Measurements from ENCODE around the gene SMIM20.

SMIM20 gene

DNA sequence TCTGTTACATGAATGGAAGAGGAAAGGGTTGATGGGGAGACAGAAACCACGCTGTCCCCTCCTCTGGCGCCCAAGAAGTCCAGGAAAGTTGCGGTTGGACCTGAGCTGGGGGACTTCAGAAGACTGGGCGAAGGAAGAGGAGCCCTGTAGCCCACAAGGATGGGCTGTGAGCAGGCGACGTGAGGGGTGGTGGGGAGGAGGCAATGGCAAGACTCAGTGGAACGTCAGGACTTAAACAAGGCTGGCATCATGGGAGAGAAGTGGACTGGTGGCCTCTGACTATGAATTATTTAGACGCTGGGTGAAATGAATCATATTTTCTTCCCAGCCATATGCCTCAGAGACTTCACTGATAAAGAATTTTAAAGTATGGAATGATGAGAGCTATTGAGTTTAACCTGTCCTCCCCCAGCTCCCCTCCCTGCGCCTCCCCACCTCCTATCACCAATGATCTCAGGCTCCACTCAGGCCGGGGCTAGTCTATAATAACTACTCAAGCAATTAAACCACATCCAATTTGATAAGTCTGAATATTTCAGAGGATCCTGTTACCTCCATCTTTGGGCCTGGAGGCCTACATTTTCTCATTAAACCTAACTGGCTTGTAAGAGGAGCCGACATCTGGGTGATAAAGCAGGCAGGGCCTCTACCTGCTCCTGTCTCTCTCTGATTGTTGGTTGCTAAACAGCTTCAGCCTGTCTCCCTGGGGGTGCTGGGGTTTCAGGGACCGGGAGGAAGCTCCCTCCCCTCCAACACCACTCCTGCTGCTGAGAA, 63.6 kb downstream of the SMIM20 start:
- Histone ChIP-seq H3F3A (ENCODE audit: insufficient read depth) (no peaks in the 10 kb centered on the region), H3K4me2 (ENCODE audit: low read depth, low read length, poor library complexity, severe bottlenecking) (no peak overlapping the region), H3K9me3 (ENCODE audit: insufficient read depth, low read length) (no peaks in the 10 kb centered on the region), H3K27ac (ENCODE audit: low read depth, low read length) (no peak overlapping the region), H3K9ac (ENCODE audit: low read length) (no peak overlapping the region), H3K27me3 (ENCODE audit: low read length) (no peaks in the 10 kb centered on the region), H2AFZ (ENCODE audit: low read depth, low read length, severe bottlenecking) (no peak overlapping the region), H3K4me3 (ENCODE audit: insufficient read depth, low read length, poor library complexity, severe bottlenecking) (no peak overlapping the region), H3K36me3 (ENCODE audit: low read length) (no peaks in the 10 kb centered on the region), H3K9me2 (replicated peaks; ENCODE audit: insufficient read depth, low read length) (no peaks in the 10 kb centered on the region), H3K79me2 (ENCODE audit: insufficient read depth, low read length) (no peaks in the 10 kb centered on the region), H4K20me1 (ENCODE audit: low read depth, low read length) (no peaks in the 10 kb centered on the region)
- TF ChIP-seq EZH2phosphoT487 (conservative IDR thresholded peaks at IDR 0.05; ENCODE audit: low read length): no peak
- TF ChIP-seq, protein P1, sequence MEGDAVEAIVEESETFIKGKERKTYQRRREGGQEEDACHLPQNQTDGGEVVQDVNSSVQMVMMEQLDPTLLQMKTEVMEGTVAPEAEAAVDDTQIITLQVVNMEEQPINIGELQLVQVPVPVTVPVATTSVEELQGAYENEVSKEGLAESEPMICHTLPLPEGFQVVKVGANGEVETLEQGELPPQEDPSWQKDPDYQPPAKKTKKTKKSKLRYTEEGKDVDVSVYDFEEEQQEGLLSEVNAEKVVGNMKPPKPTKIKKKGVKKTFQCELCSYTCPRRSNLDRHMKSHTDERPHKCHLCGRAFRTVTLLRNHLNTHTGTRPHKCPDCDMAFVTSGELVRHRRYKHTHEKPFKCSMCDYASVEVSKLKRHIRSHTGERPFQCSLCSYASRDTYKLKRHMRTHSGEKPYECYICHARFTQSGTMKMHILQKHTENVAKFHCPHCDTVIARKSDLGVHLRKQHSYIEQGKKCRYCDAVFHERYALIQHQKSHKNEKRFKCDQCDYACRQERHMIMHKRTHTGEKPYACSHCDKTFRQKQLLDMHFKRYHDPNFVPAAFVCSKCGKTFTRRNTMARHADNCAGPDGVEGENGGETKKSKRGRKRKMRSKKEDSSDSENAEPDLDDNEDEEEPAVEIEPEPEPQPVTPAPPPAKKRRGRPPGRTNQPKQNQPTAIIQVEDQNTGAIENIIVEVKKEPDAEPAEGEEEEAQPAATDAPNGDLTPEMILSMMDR (IDR thresholded peaks at IDR 0.05; ENCODE audit: insufficient read depth, low read length, poor library complexity, severe bottlenecking): no peak

DNA sequence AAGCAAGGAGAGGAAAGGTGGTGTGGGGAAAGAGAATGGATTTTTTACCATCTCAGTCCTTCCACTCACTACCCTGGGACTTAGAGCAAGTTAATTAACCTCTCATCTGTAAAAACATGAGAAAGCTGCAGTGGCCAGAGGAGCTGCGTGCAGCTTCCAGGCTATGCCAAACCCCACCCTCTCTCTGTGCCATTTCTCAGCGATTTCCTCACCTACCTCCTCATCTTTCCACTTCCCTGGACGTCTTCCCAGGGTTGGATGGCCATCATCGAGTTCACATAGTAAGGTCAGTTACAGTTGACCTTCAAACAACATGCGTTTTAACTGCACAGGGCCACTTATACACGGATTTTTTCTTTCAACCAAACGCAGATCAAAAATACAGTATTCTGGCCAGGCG, 64.3 kb downstream of the SMIM20 start:
- no peak for TF ChIP-seq EZH2phosphoT487 (conservative IDR thresholded peaks at IDR 0.05; ENCODE audit: low read length)
- TF ChIP-seq, protein P1 (IDR thresholded peaks at IDR 0.05; ENCODE audit: insufficient read depth, low read length, poor library complexity, severe bottlenecking): no peak
- no peaks in the 10 kb centered on the region for H3K9me3 ChIP-seq (ENCODE audit: insufficient read depth, low read length)
- no peaks in the 10 kb centered on the region for H3K36me3 ChIP-seq (ENCODE audit: low read length)
- H2AFZ ChIP-seq (ENCODE audit: low read depth, low read length, severe bottlenecking): no peak overlapping the region
- H3K9me2 ChIP-seq (replicated peaks; ENCODE audit: insufficient read depth, low read length): no peaks in the 10 kb centered on the region
- no peaks in the 10 kb centered on the region for H3K79me2 ChIP-seq (ENCODE audit: insufficient read depth, low read length)
- H3K4me2 ChIP-seq (ENCODE audit: low read depth, low read length, poor library complexity, severe bottlenecking): no peak overlapping the region
- H4K20me1 ChIP-seq (ENCODE audit: low read depth, low read length): no peaks in the 10 kb centered on the region
- H3K27me3 ChIP-seq (ENCODE audit: low read length): no peaks in the 10 kb centered on the region
- no peaks in the 10 kb centered on the region for H3F3A ChIP-seq (ENCODE audit: insufficient read depth)
- H3K9ac ChIP-seq (ENCODE audit: low read length): no peak overlapping the region
- H3K4me3 ChIP-seq (ENCODE audit: insufficient read depth, low read length, poor library complexity, severe bottlenecking): no peak overlapping the region
- no peak overlapping the region for H3K27ac ChIP-seq (ENCODE audit: low read depth, low read length)

Data from SU-DHL-6 (cell line).